NCI-H82 treated with DMSO at 0.1 percent for 48 hours (cell line): Measurements from ENCODE around the gene CCDC136.

Experiments
- DNase-seq: peaks from one replicate; lab custom pipeline; 2025; ENCODE audit not compliant: unreplicated experiment; lab: John Stamatoyannopoulos, UW

Gene CCDC136

DNA sequence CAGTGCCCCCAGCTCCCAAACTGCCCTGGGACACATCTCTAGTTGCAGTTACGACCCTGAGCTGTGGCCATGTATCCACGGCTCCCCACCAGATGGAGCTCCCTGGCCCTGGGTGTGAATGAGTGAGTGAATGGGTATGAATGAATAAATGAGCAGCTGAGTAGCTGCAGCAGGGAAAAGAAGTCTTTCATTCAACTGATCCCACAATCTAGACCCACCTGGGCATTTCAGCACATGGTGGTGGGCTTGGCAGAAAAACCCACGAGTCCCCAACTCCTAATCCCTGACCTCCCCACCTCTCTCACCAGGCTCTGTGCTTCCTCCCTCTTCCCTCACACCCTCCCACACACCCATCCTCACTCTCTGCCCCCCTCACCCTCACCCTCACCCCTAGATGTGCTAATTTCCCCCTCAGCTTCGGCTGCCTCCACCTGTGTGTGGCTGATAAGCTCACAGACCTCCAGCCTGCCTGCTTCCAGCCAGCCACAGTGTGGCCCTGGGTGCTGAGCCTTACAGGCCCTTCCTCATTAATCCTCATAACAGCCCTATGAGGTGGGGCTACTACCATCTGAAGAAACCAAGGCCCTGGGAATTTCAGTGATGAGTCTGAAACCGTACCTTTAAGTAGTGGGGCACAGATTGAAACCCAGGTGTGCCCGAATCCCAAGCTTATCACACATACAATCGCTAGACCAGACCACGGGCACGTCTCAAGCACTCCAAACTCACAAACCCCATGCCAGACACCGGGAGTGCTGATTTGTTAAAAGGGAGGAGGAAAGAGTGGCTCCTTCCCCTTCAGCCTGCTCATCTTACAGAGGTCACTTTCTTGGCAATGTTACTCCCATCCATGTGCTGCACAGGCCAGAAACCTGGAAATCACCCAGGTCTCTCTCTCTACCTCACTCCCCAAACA lies 68.6 kb downstream of the CCDC136 start:
- DNase-seq = no peak

DNA sequence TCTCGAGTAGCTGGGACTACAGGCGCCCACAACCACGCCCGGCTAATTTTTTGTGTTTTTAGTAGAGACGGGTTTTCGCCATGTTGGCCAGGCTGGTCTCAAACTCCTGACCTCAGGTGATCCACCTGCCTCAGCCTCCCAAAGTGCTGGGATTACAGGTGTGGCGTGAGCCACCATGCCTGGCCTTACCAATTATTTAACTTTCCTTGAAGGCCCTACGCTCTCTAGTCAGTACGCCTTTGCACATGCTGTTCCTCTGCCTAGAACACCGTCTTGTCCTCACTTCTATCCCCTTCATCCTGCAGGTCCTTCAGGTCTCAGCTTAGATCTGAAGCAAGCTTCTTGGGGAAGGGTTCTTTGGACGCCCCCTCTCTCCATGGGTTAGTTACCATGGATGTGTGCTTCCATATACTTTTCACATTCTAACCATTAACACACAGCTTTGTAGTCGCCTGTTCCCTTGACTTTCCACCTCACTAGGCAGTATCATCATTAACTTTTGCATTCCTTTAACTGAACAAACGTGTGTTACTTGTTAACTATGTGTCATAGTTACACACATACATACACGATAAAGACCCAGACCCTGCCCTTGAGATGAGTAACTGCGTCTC lies 70.3 kb downstream of the CCDC136 start:
- no peak for DNase-seq

GRCh38 chr7:128862571-128863432 lies 71.0 kb downstream of the CCDC136 start, which contains the start of gene ATP6V1F:
Gene ATP6V1F, plus strand, starts transcription at chr7:128862856. Its CDS starts 49 bp downstream, at chr7:128862905.
- DNase-seq = peak; percentile 91

GRCh38 chr7:128863433-128863989 lies 71.7 kb downstream of the CCDC136 start:
- peak; percentile 14 for DNase-seq

GRCh38 chr7:128865303-128865702 lies 73.5 kb downstream of the CCDC136 start:
- no peak for DNase-seq

- no peak for DNase-seq
These were observed 74.5 kb downstream of the CCDC136 start for GRCh38 chr7:128865996-128866877.

- no peak for DNase-seq
These were observed 75.5 kb downstream of the CCDC136 start for GRCh38 chr7:128867241-128867640.

- DNase-seq = peak; percentile 84
These were observed 76.3 kb downstream of the CCDC136 start for GRCh38 chr7:128867842-128868623.

DNA sequence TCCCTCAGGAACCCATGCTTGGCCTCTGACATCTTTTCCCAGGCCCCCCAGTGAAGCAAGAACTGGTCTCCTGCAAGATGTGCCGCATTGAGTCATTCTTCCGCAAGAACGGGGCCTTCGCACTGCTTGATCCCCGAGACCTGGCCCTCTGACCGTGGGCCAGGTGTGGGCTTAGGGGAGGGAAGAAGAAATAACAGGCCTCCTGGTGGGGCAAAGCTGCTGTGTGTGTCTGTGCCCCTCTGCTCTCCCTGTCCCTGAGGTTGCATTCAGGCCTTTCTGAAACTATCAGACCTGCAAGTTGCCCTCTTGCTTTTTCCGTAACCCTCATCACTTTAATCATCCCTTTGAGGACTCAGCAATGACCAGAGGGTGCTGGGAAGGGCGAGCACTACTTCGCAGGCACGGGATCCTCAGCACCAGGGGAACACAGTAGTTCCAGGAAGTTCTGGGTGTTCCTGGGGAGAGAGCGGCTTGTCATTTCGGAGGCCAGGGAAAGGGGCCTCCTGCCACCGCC lies 76.9 kb downstream of the CCDC136 start:
- no peak for DNase-seq

- no peak for DNase-seq
These were observed 77.6 kb downstream of the CCDC136 start for GRCh38 chr7:128869138-128869943.

GRCh38 chr7:128869944-128870285 lies 78.1 kb downstream of the CCDC136 start:
- no peak for DNase-seq

GRCh38 chr7:128871050-128871449 lies 79.3 kb downstream of the CCDC136 start:
- no peak for DNase-seq
